A549 (cell line): ENCODE results near the gene ATP5PD. TPM values are rescaled to one million over a fixed set of nuclear protein-coding genes. Genes with fewer than 3 reads are reported as not detected.

Experiments used
- ATAC-seq, 2 experiments: fragments of 200-7000 bp in 1 of 2; fragments of >200 bp in 1 of 2; cut with Nextera tagmentation in 1 of 2; cut with Tn5 transposase in 1 of 2; 3 replicates each; pipeline versions ENCODE4 v1.8.0 to v1.9.1; 2018 to 2020; ENCODE audit warnings: mild to moderate bottlenecking in 1 of 2, moderate library complexity in 1 of 2
- CTCF ChIA-PET: fragments of 300-600 bp; sonication (Branson Sonifier 250); formaldehyde crosslinking; extraction: SDS; loops from one replicate; lab custom pipeline; 2021; ENCODE audit warnings: antibody characterized with exemption, inconsistent platforms; lab: Yijun Ruan, JAX
- POLR2A ChIA-PET: fragments of 350-600 bp; formaldehyde crosslinking; extraction: SDS; loops from one replicate; lab custom pipeline; 2021; ENCODE audit warnings: antibody characterized with exemption, inconsistent platforms; lab: Yijun Ruan, JAX
- DNase-seq, 2 experiments: peaks; one replicate each; pipeline versions ENCODE4 v3.0.0 to v3.0.0-alpha.2; 2011 to 2016; ENCODE audit warnings: low read depth in 1 of 2, low spot score in 1 of 2
- FAIRE-seq: peaks from 2 replicates; lab custom pipeline; 2011; peaks lifted over from hg19 to GRCh38; lab: Jason Lieb, UNC
- H3K27ac ChIP-seq, 2 experiments: fragments of >200 bp; sonication (Bioruptor Twin); formaldehyde crosslinking; 3 replicates each; pipeline ENCODE4 v1.5.1; 2016 to 2017
- H3K4me1 ChIP-seq: fragments of >200 bp; sonication (Bioruptor Twin); formaldehyde crosslinking; 3 replicates; pipeline ENCODE4 v1.6.1; 2016
- H3K4me2 ChIP-seq: fragments of >200 bp; sonication (Bioruptor Twin); formaldehyde crosslinking; 3 replicates; pipeline ENCODE4 v1.6.1; 2016
- H3K4me3 ChIP-seq: fragments of >200 bp; sonication (Bioruptor Twin); formaldehyde crosslinking; 3 replicates; pipeline ENCODE4 v1.5.1; 2016
- H3K9me3 ChIP-seq: fragments of >200 bp; sonication (Bioruptor Twin); formaldehyde crosslinking; 3 replicates; pipeline ENCODE4 v1.6.1; 2016
- CBX2 ChIP-seq: fragments of 200-600 bp; sonication (generic); IDR thresholded peaks from 2 replicates; pipeline ENCODE4 v1.6.1; 2016; ENCODE audit warnings: low read depth, mild to moderate bottlenecking, borderline replicate concordance
- EHF ChIP-seq: fragments of 250-450 bp; sonication (Bioruptor Pico); IDR thresholded peaks from 2 replicates; pipeline ENCODE4 v1.5.0; 2020; ENCODE audit warnings: mild to moderate bottlenecking
- ESRRA ChIP-seq: fragments of 150-350 bp; IDR thresholded peaks from 2 replicates; pipeline ENCODE4 v1.6.1; 2014; ENCODE audit warnings: mild to moderate bottlenecking, low read length, borderline replicate concordance
- FOXS1 ChIP-seq: fragments of 250-450 bp; sonication (Bioruptor Pico); IDR thresholded peaks from 2 replicates; pipeline ENCODE4 v1.5.0; 2020; ENCODE audit warnings: mild to moderate bottlenecking, moderate library complexity
- GATA3 ChIP-seq: IDR thresholded peaks from 2 replicates; pipeline ENCODE4 v1.6.1; 2012; ENCODE audit warnings: borderline replicate concordance
- HDAC2 ChIP-seq: fragments of 200-600 bp; sonication (generic); IDR thresholded peaks from 2 replicates; pipeline ENCODE4 v1.6.1; 2016
- HOXB13 ChIP-seq: fragments of 250-450 bp; sonication (Bioruptor Pico); IDR thresholded peaks from 2 replicates; pipeline ENCODE4 v1.5.0; 2020; ENCODE audit warnings: low read depth, mild to moderate bottlenecking, moderate library complexity
- JUN ChIP-seq, 2 experiments: fragments of >200 bp; sonication (Bioruptor Twin); formaldehyde crosslinking; IDR thresholded peaks; 2 replicates in 1 of 2; 3 replicates in 1 of 2; pipeline ENCODE4 v1.6.1; 2016 to 2017
- MAFK ChIP-seq: fragments of 450-650 bp; IDR thresholded peaks from 2 replicates; pipeline ENCODE4 v1.6.1; 2014; ENCODE audit not compliant: partially characterized antibody
- MYC ChIP-seq: IDR thresholded peaks from 2 replicates; pipeline ENCODE4 v1.6.1; 2012; ENCODE audit warnings: mild to moderate bottlenecking, inconsistent platforms, low read length, improper control_type of control experiment, borderline replicate concordance
- NFE2L2 ChIP-seq: fragments of 150-350 bp; conservative IDR thresholded peaks from 2 replicates; pipeline ENCODE4 v1.6.1; 2014; ENCODE audit warnings: low read length
- RFX5 ChIP-seq: fragments of 450-650 bp; IDR thresholded peaks from 2 replicates; pipeline ENCODE4 v1.7.1; 2014; ENCODE audit warnings: antibody characterized with exemption, mild to moderate bottlenecking, moderate library complexity
- RNF2 ChIP-seq: fragments of 200-600 bp; sonication (generic); IDR thresholded peaks from 2 replicates; pipeline ENCODE4 v1.6.1; 2016; ENCODE audit warnings: low read depth, mild to moderate bottlenecking, antibody characterized with exemption, moderate library complexity, borderline replicate concordance
- ZC3H11A ChIP-seq: fragments of 450-650 bp; IDR thresholded peaks from 2 replicates; pipeline ENCODE4 v1.6.1; 2014; ENCODE audit warnings: antibody characterized with exemption, mild to moderate bottlenecking
- ZFP36 ChIP-seq: fragments of 450-650 bp; IDR thresholded peaks from 2 replicates; pipeline ENCODE4 v1.6.1; 2014; ENCODE audit warnings: borderline replicate concordance; ENCODE audit not compliant: partially characterized antibody
- WGBS: methylation state at CpG from one replicate; pipeline ENCODE4 v1.1.6; 2017; ENCODE audit errors: missing lambda C conversion rate; 5-methylcytosine and 5-hydroxymethylcytosine counted together
- polyA plus RNA-seq, 4 experiments: library from polyadenylated mRNA; depleted of rRNA in 3 of 4; stranded (reverse); fragments of >200 nt; fragmentation: RNase III in 1 of 4; extraction: RNeasy Plus Mini Kit Qiagen cat#74134 plus additional on column Dnase treatment in 1 of 4; gene quantifications; 2 replicates in 3 of 4; 3 replicates in 1 of 4; pipeline ENCODE4 v1.2.3, GENCODE V29; 2011 to 2017
- TF ChIP-seq, protein P1 (sequence below): fragments of >200 bp; sonication (Bioruptor Twin); formaldehyde crosslinking; IDR thresholded peaks from 2 replicates; pipeline ENCODE4 v1.6.1; 2016
- TF ChIP-seq, protein P2 (sequence below): fragments of 150-350 bp; IDR thresholded peaks from 2 replicates; pipeline ENCODE4 v1.6.1; 2014; ENCODE audit warnings: low read depth, mild to moderate bottlenecking, low read length

The ATP5PD gene
- polyA plus RNA-seq, 2 of the 4 experiments (the other 2 are of a cell fraction) = 333 to 463 TPM

GRCh38 chr17:75086496-75087181 lies 39.9 kb upstream of the ATP5PD start:
- peaks cover 69% of the 10 kb centered on the region for H3K4me1 ChIP-seq
- WGBS = 46% methylated on average over 15 of the region's 15 CpGs
- TF ChIP-seq HOXB13 (CRISPR knock-in tag) = peak; percentile 12; the same call in 1 of the 2 replicates
- no peak for TF ChIP-seq ESRRA
- TF ChIP-seq EHF = 0 out of 2 replicates have a peak, but pooled peaks have one; percentile 11
- no peak for TF ChIP-seq CBX2
- ChIA-PET CTCF (interaction anchor here (1.5 to 81.8 kb wide), 5 partner anchors 16 to 115 kb away, joined by 3 to 3429 read pairs (median 94); partner anchors contain the start of genes ARMC7, NT5C and SUMO2), POLR2A (interaction anchor here (1.4 to 2.8 kb wide), 5 partner anchors 8 to 99 kb away, joined by 3 to 35 read pairs (median 18); partner anchors contain the start of gene CDR2L)
- peak in 1 of 2 experiments; percentile 54 for DNase-seq
- H3K27ac ChIP-seq = peak overlapping the region; percentile 95 to 96
- peak overlapping the region; percentile 67 for H3K4me3 ChIP-seq
- no peak for FAIRE-seq
- no peaks in the 10 kb centered on the region for H3K9me3 ChIP-seq
- ATAC-seq = no peak
- H3K4me2 ChIP-seq = peak overlapping the region; percentile 92

DNA sequence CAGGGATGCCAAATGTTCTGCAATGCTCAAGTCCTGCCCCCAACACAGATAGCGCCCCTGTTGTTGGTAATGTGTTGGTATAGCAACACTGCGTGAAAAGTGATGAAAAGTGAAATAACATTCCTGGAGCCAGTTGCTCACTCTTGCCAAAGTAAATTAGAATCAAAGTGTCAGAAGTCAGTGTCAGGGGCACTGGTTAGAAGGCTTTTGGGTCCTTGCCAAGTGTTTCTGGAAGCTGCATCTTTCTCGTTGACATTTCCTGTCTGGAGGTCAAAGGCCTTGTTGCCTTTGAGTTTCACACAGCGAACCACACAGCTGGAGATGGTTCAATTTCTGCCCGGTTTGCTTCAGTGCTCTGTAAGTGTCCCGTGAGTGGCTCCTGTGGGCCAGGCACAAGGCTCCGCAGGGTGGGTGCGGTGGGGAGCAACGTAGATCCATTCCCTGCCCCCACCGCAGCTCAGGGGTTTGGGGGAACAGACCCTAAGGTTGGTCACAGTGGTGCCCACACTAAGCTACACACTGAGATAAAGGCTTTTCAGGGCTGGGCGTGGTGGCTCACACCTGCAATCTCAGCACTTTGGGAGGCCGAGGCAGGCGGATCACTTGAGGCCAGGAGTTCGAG lies 37.4 kb upstream of the ATP5PD start:
- TF ChIP-seq, protein P1, sequence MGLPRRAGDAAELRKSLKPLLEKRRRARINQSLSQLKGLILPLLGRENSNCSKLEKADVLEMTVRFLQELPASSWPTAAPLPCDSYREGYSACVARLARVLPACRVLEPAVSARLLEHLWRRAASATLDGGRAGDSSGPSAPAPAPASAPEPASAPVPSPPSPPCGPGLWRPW = no peak
- TF ChIP-seq, protein P2, sequence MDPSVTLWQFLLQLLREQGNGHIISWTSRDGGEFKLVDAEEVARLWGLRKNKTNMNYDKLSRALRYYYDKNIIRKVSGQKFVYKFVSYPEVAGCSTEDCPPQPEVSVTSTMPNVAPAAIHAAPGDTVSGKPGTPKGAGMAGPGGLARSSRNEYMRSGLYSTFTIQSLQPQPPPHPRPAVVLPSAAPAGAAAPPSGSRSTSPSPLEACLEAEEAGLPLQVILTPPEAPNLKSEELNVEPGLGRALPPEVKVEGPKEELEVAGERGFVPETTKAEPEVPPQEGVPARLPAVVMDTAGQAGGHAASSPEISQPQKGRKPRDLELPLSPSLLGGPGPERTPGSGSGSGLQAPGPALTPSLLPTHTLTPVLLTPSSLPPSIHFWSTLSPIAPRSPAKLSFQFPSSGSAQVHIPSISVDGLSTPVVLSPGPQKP = no peak
- 0 out of 2 replicates have a peak, but pooled peaks have one; percentile 4 for TF ChIP-seq RFX5
- TF ChIP-seq JUN (IDR thresholded peaks at IDR 0.05) = 0 out of 5 replicates have a peak, but pooled peaks of 1 of the 2 experiments have one; percentile 22
- TF ChIP-seq RNF2 = no peak
- TF ChIP-seq ZC3H11A = no peak
- peak; percentile 25 for TF ChIP-seq MAFK
- TF ChIP-seq, all 56 proteins: peak for 3
- Histone ChIP-seq H3K4me1 (peaks cover 56% of the 10 kb centered on the region), H3K4me2 (peak overlapping the region; percentile 53), H3K9me3 (no peaks in the 10 kb centered on the region), H3K4me3 (no peak overlapping the region), H3K27ac (peak overlapping the region; percentile 45 to 83; a peak in 5 of 6 replicates)
- no peak for ATAC-seq
- peak in 1 of 2 experiments; percentile 78 for DNase-seq
- ChIA-PET POLR2A (interaction anchor here (1.1 kb wide), 1 partner anchor 11 kb away, joined by 3 read pairs; no protein-coding TSS in a partner anchor), CTCF (interaction anchor here (0.8 to 81.8 kb wide), 6 partner anchors 8 to 91 kb away, joined by 3 to 3429 read pairs (median 50); partner anchors contain the start of genes ARMC7 and NT5C)
- FAIRE-seq = no peak
- 51% methylated on average over 14 of the region's 14 CpGs for WGBS

DNA sequence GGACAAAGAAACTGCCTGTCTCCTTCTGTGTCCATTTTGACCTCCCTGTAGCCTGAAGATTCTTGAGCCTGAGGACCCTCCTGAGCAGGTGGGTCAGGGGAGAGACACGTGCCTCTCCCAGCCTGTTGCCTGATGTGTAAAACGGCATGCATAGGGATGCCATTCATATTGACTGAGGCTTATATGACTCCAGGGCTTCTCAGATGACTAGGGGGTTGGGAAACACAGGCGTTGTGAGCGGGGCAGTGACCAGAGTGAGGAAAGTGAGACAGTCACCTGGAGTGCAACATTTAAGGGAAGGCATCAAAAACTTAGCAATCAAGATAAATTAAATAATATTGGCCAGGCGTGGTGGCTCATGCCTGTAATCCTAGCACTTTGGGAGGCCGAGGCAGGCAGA lies 35.9 kb upstream of the ATP5PD start:
- H3K9me3 ChIP-seq = no peaks in the 10 kb centered on the region
- DNase-seq = no peak
- TF ChIP-seq HDAC2 (no peak), MYC (no peak), ZFP36 (no peak), GATA3 (no peak), CBX2 (no peak), NFE2L2 (no peak), FOXS1 (CRISPR knock-in tag) (no peak)
- ATAC-seq = no peak
- H3K4me1 ChIP-seq = peaks cover 63% of the 10 kb centered on the region
- ChIA-PET POLR2A (no interaction called here), CTCF (interaction anchor here (2.3 to 81.8 kb wide), 4 partner anchors 13 to 119 kb away, joined by 10 to 3429 read pairs (median 158); partner anchors contain the start of genes ARMC7 and NT5C)
- no peak for FAIRE-seq
- no peak overlapping the region for H3K4me2 ChIP-seq
- H3K4me3 ChIP-seq = no peak overlapping the region
- WGBS = 84% methylated on average over 6 of the region's 6 CpGs
- peak overlapping the region in 1 of 2 experiments; percentile 51; a peak in 3 of 6 replicates for H3K27ac ChIP-seq
